ENCODE data around the gene UBQLN4.
"Not testable (repeated sequence)": the region's sequence is repeated elsewhere in the genome, so short reads cannot be mapped to it uniquely, and the experiment has no call there.

The UBQLN4 gene

GRCh38 chr1:156056326-156056849 lies 2.8 kb upstream of the UBQLN4 start:
- DNase-seq = no peak

- no peak for DNase-seq
These were observed 1.9 kb upstream of the UBQLN4 start for GRCh38 chr1:156055281-156056048.

GRCh38 chr1:156054500-156055280 lies 1.1 kb upstream of the UBQLN4 start, which contains the start of gene LAMTOR2:
LAMTOR2 (plus strand) TSS chr1:156054782; CDS start chr1:156054890, 108 bp downstream.
- peak; percentile 91 for DNase-seq

- DNase-seq = no peak
These were observed 483 bp downstream of the UBQLN4 start for GRCh38 chr1:156052862-156053767.

- no peak for DNase-seq
These were observed 2.4 kb downstream of the UBQLN4 start for GRCh38 chr1:156051011-156051725.

GRCh38 chr1:156050376-156050775 lies 3.2 kb downstream of the UBQLN4 start:
- DNase-seq = no peak

- no peak for DNase-seq
These were observed 4.8 kb downstream of the UBQLN4 start for GRCh38 chr1:156048663-156049258.

- DNase-seq = no peak
These were observed 8.5 kb downstream of the UBQLN4 start for GRCh38 chr1:156045076-156045475.

- DNase-seq = no peak
These were observed 10.8 kb downstream of the UBQLN4 start for GRCh38 chr1:156042828-156043227.

- not testable (repeated sequence) for DNase-seq
These were observed 18.6 kb downstream of the UBQLN4 start for GRCh38 chr1:156034991-156035390.

- DNase-seq = no peak
These were observed 20.6 kb downstream of the UBQLN4 start for GRCh38 chr1:156033011-156033410.

- DNase-seq = no peak
These were observed 27.0 kb downstream of the UBQLN4 start for GRCh38 chr1:156026588-156026987.

GRCh38 chr1:156025876-156026275 lies 27.7 kb downstream of the UBQLN4 start:
- no peak for DNase-seq

- DNase-seq = no peak
These were observed 28.8 kb downstream of the UBQLN4 start for GRCh38 chr1:156024801-156025200.

- DNase-seq = no peak
These were observed 31.6 kb downstream of the UBQLN4 start for GRCh38 chr1:156021954-156022353.

GRCh38 chr1:156021093-156021428 lies 32.5 kb downstream of the UBQLN4 start:
- no peak for DNase-seq

GRCh38 chr1:156020293-156021092 lies 33.1 kb downstream of the UBQLN4 start, which contains the start of gene SSR2:
SSR2 (minus strand) TSS chr1:156020951; CDS start chr1:156020167, 784 bp downstream.
- peak; percentile 48 for DNase-seq

GRCh38 chr1:156019946-156020292 lies 33.7 kb downstream of the UBQLN4 start:
- no peak for DNase-seq

GRCh38 chr1:156014829-156015228 lies 38.8 kb downstream of the UBQLN4 start:
- no peak for DNase-seq

- no peak for DNase-seq
These were observed 41.4 kb downstream of the UBQLN4 start for GRCh38 chr1:156012051-156012817.
